ENCODE measurements around the gene CDHR1.

GRCh38 chr10:84198206-84198915 is 4.0 kb downstream of the CDHR1 start:
- TF ChIP-seq EZH2 (IDR thresholded peaks at IDR 0.05) (no peak), POLR2AphosphoS5 (IDR thresholded peaks at IDR 0.05; ENCODE audit: borderline replicate concordance, low read depth, low read length) (no peak), FOXP2 (optimal IDR thresholded peaks at IDR 0.05; ENCODE audit: control extremely low read depth, extremely low read length, insufficient read depth) (no peak)

All from SK-N-MC (cell line).